Activated T-cell treated with anti-CD3 and anti-CD28 coated beads, Interleukin-2, amount 50 U/mL, for 1 hour (primary cell): ENCODE results near the gene EEIG1.

Source experiments
- DNase-seq: peaks from one replicate; pipeline ENCODE4 v3.0.0-alpha.2; 2020

The EEIG1 gene

GRCh38 chr9:127937388-127938297 is 43.1 kb downstream of the EEIG1 start, which contains the start of gene DPM2:
Gene DPM2, minus strand, starts transcription at chr9:127937854. Its CDS starts 34 bp downstream, at chr9:127937820.
- peak; percentile 83 for DNase-seq

- no peak for DNase-seq
Measured at GRCh38 chr9:127937056-127937387, 43.8 kb downstream of the EEIG1 start.

- no peak for DNase-seq
Measured at GRCh38 chr9:127936347-127936852, 44.4 kb downstream of the EEIG1 start.

GRCh38 chr9:127935765-127936221 is 45.0 kb downstream of the EEIG1 start:
- DNase-seq: no peak

GRCh38 chr9:127934986-127935385 is 45.8 kb downstream of the EEIG1 start:
- no peak for DNase-seq

GRCh38 chr9:127934248-127934647 is 46.5 kb downstream of the EEIG1 start:
- no peak for DNase-seq

GRCh38 chr9:127931092-127931881 is 49.5 kb downstream of the EEIG1 start:
- no peak for DNase-seq
